SU-DHL-6 (cell line): ENCODE measurements around the gene GALNT17.

Experiments used
- CTCF ChIP-seq: fragments of 200-600 bp; sonication (generic); IDR thresholded peaks from one replicate; pipeline ENCODE4 v1.5.1; 2017; ENCODE audit warnings: antibody characterized with exemption, mild to moderate bottlenecking, low read length, moderate library complexity; ENCODE audit not compliant: insufficient read depth, poor library complexity, severe bottlenecking
- EZH2phosphoT487 ChIP-seq: fragments of 200-600 bp; sonication (generic), shearing (Covaris generic); conservative IDR thresholded peaks from 2 replicates; pipeline ENCODE4 v1.6.1; 2018; ENCODE audit warnings: mild to moderate bottlenecking, antibody characterized with exemption, low read length, moderate library complexity, mixed read lengths

- TF ChIP-seq CTCF (no peak), EZH2phosphoT487 (no peak)
Observed at GRCh38 chr7:71300086-71300485, 168.1 kb downstream of the GALNT17 start.
